ENCODE data around the gene SPEN. TPM values are rescaled to one million over a fixed set of nuclear protein-coding genes. Genes with fewer than 3 reads are reported as not detected.
"Not testable (repeated sequence)": the region's sequence is repeated elsewhere in the genome, so short reads cannot be mapped to it uniquely, and the experiment has no call there.

SPEN gene
- total and polyA plus RNA-seq, 2 experiments from 2014 or later, result 14.9 to 43.6 TPM

GRCh38 chr1:15843826-15844572, 3.5 kb upstream of the SPEN start:
- H4K20me1 ChIP-seq (replicated peaks; ENCODE audit: insufficient read depth), result no peaks in the 10 kb centered on the region
- Mint-ChIP-seq H3K4me3 (no peak overlapping the region; the same call in 2 of the 3 replicates), H3K9me3 (no peaks in the 10 kb centered on the region; the same call in 1 of the 3 replicates), H3K27ac (no peak overlapping the region), H3K27me3 (ENCODE audit: insufficient read depth, low read depth, poor library complexity) (peaks cover 10% of the 10 kb centered on the region), H3K36me3 (ENCODE audit: low read depth) (no peaks in the 10 kb centered on the region), H3K4me1 (peaks cover 5% of the 10 kb centered on the region; the same call in 2 of the 3 replicates)
- H3K27ac ChIP-seq (ENCODE audit: low read depth), result no peak overlapping the region
- H3K4me3 ChIP-seq, result no peak overlapping the region
- peaks cover 18% of the 10 kb centered on the region; the same call in 1 of the 2 replicates for H3F3A ChIP-seq (replicated peaks; ENCODE audit: low read depth)
- TF ChIP-seq ETS1 (IDR thresholded peaks at IDR 0.05) (no peak), ZNF114 (CRISPR knock-in tag; IDR thresholded peaks at IDR 0.05) (no peak), ZNF331 (CRISPR knock-in tag; IDR thresholded peaks at IDR 0.05; ENCODE audit: low read depth) (no peak), STAT1 (IDR thresholded peaks at IDR 0.05; ENCODE audit: unreplicated experiment) (no peak), CTCF (conservative IDR thresholded peaks at IDR 0.05; ENCODE audit: low read depth in 2 of 2) (no peak)
- peaks cover 15% of the 10 kb centered on the region; the same call in 1 of the 2 replicates for H3K79me2 ChIP-seq (replicated peaks; ENCODE audit: insufficient read depth)
- H3K36me3 ChIP-seq (ENCODE audit: insufficient read depth), result no peaks in the 10 kb centered on the region
- H3K4me1 ChIP-seq (ENCODE audit: insufficient read depth), result no peaks in the 10 kb centered on the region; the same call in 1 of the 2 replicates
- no peak for DNase-seq (ENCODE audit: low spot score)
- no peak overlapping the region for H2AFZ ChIP-seq
- ATAC-seq, result no peak
- H3K27me3 ChIP-seq (ENCODE audit: insufficient read depth), result peaks cover 6% of the 10 kb centered on the region
- no peaks in the 10 kb centered on the region for H3K9me2 ChIP-seq (ENCODE audit: insufficient read depth)
- H3K4me2 ChIP-seq, result no peak overlapping the region

DNA sequence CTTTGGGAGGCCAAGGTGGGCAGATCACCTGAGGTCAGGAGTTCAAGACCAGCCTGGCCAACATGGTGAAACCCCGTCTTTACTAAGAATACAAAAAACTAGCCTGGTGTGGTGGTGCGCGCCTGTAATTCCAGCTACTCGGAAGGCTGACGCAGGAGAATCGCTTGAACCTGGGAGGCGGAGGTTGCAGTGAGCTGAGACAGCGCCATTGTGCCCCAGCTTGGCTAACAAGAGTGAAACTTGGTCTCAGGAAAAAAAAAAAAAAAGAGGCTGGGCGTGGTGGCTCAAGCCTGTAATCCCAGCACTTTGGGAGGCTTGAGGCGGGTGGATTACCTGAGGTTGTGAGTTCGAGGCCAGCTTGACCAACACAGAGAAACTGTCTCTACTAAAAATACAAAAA, 1.5 kb upstream of the SPEN start:
- Mint-ChIP-seq H3K27me3 (ENCODE audit: insufficient read depth, low read depth, poor library complexity) (peaks cover 12% of the 10 kb centered on the region), H3K4me1 (peaks cover 16% of the 10 kb centered on the region), H3K4me3 (peak overlapping the region; percentile 84; the same call in 2 of the 3 replicates)
- not testable (repeated sequence) for H3K4me2 ChIP-seq; H3K27me3 ChIP-seq (ENCODE audit: insufficient read depth); H3K4me1 ChIP-seq (ENCODE audit: insufficient read depth); ATAC-seq; H2AFZ ChIP-seq; H3K36me3 Mint-ChIP-seq (ENCODE audit: low read depth); H4K20me1 ChIP-seq (replicated peaks; ENCODE audit: insufficient read depth); H3K36me3 ChIP-seq (ENCODE audit: insufficient read depth); DNase-seq (ENCODE audit: low spot score); H3K9me3 Mint-ChIP-seq; H3K4me3 ChIP-seq; H3K27ac ChIP-seq (ENCODE audit: low read depth); H3K9me2 ChIP-seq (ENCODE audit: insufficient read depth); H3K27ac Mint-ChIP-seq
- peaks cover 19% of the 10 kb centered on the region; the same call in 1 of the 2 replicates for H3F3A ChIP-seq (replicated peaks; ENCODE audit: low read depth)
- peaks cover 32% of the 10 kb centered on the region for H3K79me2 ChIP-seq (replicated peaks; ENCODE audit: insufficient read depth)

DNA sequence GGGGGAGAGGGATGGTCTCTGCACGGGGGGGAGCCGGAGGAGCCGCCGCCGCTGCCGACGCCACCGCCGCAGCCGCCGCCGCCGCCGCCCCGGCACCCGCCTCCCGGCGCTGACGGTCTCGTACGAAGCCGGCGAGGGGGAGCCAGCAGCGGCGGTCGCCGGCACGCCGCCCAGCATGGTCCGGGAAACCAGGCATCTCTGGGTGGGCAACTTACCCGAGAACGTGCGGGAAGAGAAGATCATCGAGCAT, 311 bp downstream of the SPEN start:
- Histone ChIP-seq H3K27me3 (ENCODE audit: insufficient read depth) (peaks cover 6% of the 10 kb centered on the region), H3K4me2 (peak overlapping the region; percentile 92), H3K79me2 (replicated peaks; ENCODE audit: insufficient read depth) (peaks cover 50% of the 10 kb centered on the region), H3K4me1 (ENCODE audit: insufficient read depth) (peaks cover 20% of the 10 kb centered on the region), H3F3A (replicated peaks; ENCODE audit: low read depth) (peaks cover 19% of the 10 kb centered on the region; the same call in 1 of the 2 replicates), H2AFZ (no peak overlapping the region), H4K20me1 (replicated peaks; ENCODE audit: insufficient read depth) (no peaks in the 10 kb centered on the region), H3K9me2 (ENCODE audit: insufficient read depth) (no peaks in the 10 kb centered on the region), H3K36me3 (ENCODE audit: insufficient read depth) (no peaks in the 10 kb centered on the region), H3K27ac (ENCODE audit: low read depth) (no peak overlapping the region), H3K4me3 (peak overlapping the region; percentile 87)
- peaks cover 11% of the 10 kb centered on the region for H3K27me3 Mint-ChIP-seq (ENCODE audit: insufficient read depth, low read depth, poor library complexity)
- ATAC-seq (no peak), DNase-seq (ENCODE audit: low spot score) (no peak)
- H3K9me3 Mint-ChIP-seq, result no peaks in the 10 kb centered on the region; the same call in 1 of the 3 replicates
- no peak overlapping the region for H3K27ac Mint-ChIP-seq
- H3K4me1 Mint-ChIP-seq, result peaks cover 26% of the 10 kb centered on the region
- H3K4me3 Mint-ChIP-seq, result peak overlapping the region; percentile 84
- no peaks in the 10 kb centered on the region for H3K36me3 Mint-ChIP-seq (ENCODE audit: low read depth)
- TF ChIP-seq ZNF114 (CRISPR knock-in tag; IDR thresholded peaks at IDR 0.05), result no peak
- TF ChIP-seq, protein P1, sequence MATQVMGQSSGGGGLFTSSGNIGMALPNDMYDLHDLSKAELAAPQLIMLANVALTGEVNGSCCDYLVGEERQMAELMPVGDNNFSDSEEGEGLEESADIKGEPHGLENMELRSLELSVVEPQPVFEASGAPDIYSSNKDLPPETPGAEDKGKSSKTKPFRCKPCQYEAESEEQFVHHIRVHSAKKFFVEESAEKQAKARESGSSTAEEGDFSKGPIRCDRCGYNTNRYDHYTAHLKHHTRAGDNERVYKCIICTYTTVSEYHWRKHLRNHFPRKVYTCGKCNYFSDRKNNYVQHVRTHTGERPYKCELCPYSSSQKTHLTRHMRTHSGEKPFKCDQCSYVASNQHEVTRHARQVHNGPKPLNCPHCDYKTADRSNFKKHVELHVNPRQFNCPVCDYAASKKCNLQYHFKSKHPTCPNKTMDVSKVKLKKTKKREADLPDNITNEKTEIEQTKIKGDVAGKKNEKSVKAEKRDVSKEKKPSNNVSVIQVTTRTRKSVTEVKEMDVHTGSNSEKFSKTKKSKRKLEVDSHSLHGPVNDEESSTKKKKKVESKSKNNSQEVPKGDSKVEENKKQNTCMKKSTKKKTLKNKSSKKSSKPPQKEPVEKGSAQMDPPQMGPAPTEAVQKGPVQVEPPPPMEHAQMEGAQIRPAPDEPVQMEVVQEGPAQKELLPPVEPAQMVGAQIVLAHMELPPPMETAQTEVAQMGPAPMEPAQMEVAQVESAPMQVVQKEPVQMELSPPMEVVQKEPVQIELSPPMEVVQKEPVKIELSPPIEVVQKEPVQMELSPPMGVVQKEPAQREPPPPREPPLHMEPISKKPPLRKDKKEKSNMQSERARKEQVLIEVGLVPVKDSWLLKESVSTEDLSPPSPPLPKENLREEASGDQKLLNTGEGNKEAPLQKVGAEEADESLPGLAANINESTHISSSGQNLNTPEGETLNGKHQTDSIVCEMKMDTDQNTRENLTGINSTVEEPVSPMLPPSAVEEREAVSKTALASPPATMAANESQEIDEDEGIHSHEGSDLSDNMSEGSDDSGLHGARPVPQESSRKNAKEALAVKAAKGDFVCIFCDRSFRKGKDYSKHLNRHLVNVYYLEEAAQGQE (IDR thresholded peaks at IDR 0.05; ENCODE audit: unreplicated experiment), result no peak

All from GM23338 (cell line).